Vagina (tissue), 2 donors: Measurements from ENCODE around the gene ATP11C. TPM values are rescaled to one million over a fixed set of nuclear protein-coding genes. Genes with fewer than 3 reads are reported as not detected.
"Not testable (repeated sequence)": the region's sequence is repeated elsewhere in the genome, so short reads cannot be mapped to it uniquely, and the experiment has no call there.

Source experiments
- DNase-seq, 2 donors: peaks; one replicate each; pipeline ENCODE4 v3.0.0-alpha.2; 2017; ENCODE audit errors: extremely low spot score in 2 of 2
- H3K27ac ChIP-seq: fragments of 200-600 bp; sonication (generic); one replicate; pipeline ENCODE4 v1.5.1; 2019
- H3K27me3 ChIP-seq: fragments of 200-600 bp; sonication (generic); one replicate; pipeline ENCODE4 v1.5.1; 2019
- H3K36me3 ChIP-seq, 2 donors: fragments of 200-600 bp; sonication (generic); one replicate each; pipeline ENCODE4 v1.5.1; 2017 to 2019
- H3K4me1 ChIP-seq: fragments of 200-600 bp; sonication (generic); one replicate; pipeline ENCODE4 v1.5.1; 2019
- H3K4me3 ChIP-seq, 2 donors: fragments of 200-600 bp; sonication (generic); 1 replicate in 1 of 2; 2 replicates in 1 of 2; pipeline ENCODE4 v1.5.1; 2016 to 2019
- H3K9me3 ChIP-seq: fragments of 200-600 bp; sonication (generic); one replicate; pipeline ENCODE4 v1.5.1; 2019
- POLR2A ChIP-seq, 2 donors: fragments of 450-650 bp; IDR thresholded peaks; one replicate each; pipeline ENCODE4 v1.6.1; 2017; ENCODE audit warnings: antibody characterized with exemption in 2 of 2, mild to moderate bottlenecking in 2 of 2, moderate library complexity in 2 of 2
- POLR2AphosphoS5 ChIP-seq, 2 donors: sonication (generic); formaldehyde crosslinking; IDR thresholded peaks; one replicate each; pipeline ENCODE4 v1.9.0; 2017; ENCODE audit warnings: antibody characterized with exemption in 2 of 2, mild to moderate bottlenecking in 2 of 2, low read depth in 1 of 2; ENCODE audit not compliant: insufficient read depth in 1 of 2
- intact Hi-C: fragments of 100-400 bp; cut with DNase I; formaldehyde crosslinking; loops from one replicate; pipeline ENCODE4 v1.15.1; 2023
- total RNA-seq: library from RNA; depleted of rRNA; stranded (reverse); fragments of >200 nt; gene quantifications from one replicate; pipeline ENCODE4 v1.2.3, GENCODE V29; 2016
- TF ChIP-seq, protein P1 (sequence below), 3 experiments: fragments of 450-650 bp in 2 of 3; fragments of 200-600 bp in 1 of 3; sonication (generic) in 1 of 3; IDR thresholded peaks; one replicate each; pipeline ENCODE4 v1.5.1; 2017 to 2019; ENCODE audit warnings: antibody characterized with exemption in 3 of 3, mild to moderate bottlenecking in 2 of 3, moderate library complexity in 2 of 3

ATP11C gene
- total RNA-seq, 1 donor from 2014 or later = 24.1 TPM

DNA sequence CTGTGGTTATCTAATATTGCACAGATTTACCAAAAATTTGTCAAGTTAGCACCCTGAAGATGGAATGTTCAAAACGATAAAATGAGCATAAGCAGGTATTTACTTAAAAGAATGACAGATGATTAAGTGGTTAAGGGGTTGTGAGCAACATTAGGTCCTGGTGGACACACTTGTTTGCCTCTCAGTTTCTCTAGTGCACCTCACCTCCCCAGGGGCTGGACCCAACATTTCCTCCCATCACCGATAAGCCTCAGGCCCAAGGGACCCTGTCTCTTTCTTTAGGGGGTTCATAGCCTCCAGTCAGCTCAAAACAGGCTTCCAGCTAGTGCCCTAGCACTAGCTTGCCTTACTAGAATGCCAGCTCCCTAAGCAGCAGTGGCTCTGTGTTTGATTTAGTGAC lies 88.0 kb downstream of the ATP11C start:
- no peak overlapping the region for H3K27ac ChIP-seq
- H3K4me1 ChIP-seq = no peaks in the 10 kb centered on the region
- no peaks in the 10 kb centered on the region for H3K27me3 ChIP-seq
- no peak for DNase-seq
- TF ChIP-seq, protein P1, sequence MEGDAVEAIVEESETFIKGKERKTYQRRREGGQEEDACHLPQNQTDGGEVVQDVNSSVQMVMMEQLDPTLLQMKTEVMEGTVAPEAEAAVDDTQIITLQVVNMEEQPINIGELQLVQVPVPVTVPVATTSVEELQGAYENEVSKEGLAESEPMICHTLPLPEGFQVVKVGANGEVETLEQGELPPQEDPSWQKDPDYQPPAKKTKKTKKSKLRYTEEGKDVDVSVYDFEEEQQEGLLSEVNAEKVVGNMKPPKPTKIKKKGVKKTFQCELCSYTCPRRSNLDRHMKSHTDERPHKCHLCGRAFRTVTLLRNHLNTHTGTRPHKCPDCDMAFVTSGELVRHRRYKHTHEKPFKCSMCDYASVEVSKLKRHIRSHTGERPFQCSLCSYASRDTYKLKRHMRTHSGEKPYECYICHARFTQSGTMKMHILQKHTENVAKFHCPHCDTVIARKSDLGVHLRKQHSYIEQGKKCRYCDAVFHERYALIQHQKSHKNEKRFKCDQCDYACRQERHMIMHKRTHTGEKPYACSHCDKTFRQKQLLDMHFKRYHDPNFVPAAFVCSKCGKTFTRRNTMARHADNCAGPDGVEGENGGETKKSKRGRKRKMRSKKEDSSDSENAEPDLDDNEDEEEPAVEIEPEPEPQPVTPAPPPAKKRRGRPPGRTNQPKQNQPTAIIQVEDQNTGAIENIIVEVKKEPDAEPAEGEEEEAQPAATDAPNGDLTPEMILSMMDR (IDR thresholded peaks at IDR 0.05) = no peak
- no peak for TF ChIP-seq POLR2A (IDR thresholded peaks at IDR 0.05)
- no peak for TF ChIP-seq POLR2AphosphoS5 (IDR thresholded peaks at IDR 0.05; ENCODE audit: insufficient read depth in 1 of 2, low read depth in 1 of 2)
- no peaks in the 10 kb centered on the region for H3K9me3 ChIP-seq
- no peak overlapping the region for H3K4me3 ChIP-seq
- no peaks in the 10 kb centered on the region for H3K36me3 ChIP-seq
- intact Hi-C loops = no loop called here

DNA sequence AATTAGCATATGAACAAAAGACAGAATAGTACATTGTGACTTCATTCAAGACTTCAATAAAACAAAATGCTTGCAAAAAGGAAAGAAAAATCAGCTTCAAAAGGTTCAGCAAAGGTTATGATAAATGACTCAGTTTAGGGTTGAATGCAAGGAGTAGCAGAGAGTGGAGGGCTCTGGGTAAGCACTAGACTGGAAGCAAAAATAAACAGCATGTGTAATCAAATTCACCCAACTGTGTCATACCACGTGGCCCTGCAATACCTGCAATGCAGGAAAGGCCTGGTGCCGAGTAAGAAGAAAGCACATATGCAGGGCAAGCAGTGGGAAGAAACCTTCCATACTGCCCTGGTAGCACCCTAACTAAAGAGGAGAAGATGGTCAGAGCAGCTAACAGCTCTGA lies 88.7 kb downstream of the ATP11C start:
- Histone ChIP-seq H3K27ac (no peak overlapping the region), H3K4me3 (no peak overlapping the region), H3K9me3 (no peaks in the 10 kb centered on the region), H3K4me1 (no peaks in the 10 kb centered on the region), H3K27me3 (no peaks in the 10 kb centered on the region), H3K36me3 (no peaks in the 10 kb centered on the region)
- DNase-seq = no peak
- intact Hi-C loops = no loop called here
- TF ChIP-seq, protein P1 (IDR thresholded peaks at IDR 0.05) = no peak
- no peak for TF ChIP-seq POLR2AphosphoS5 (IDR thresholded peaks at IDR 0.05; ENCODE audit: insufficient read depth in 1 of 2, low read depth in 1 of 2)
- no peak for TF ChIP-seq POLR2A (IDR thresholded peaks at IDR 0.05)

DNA sequence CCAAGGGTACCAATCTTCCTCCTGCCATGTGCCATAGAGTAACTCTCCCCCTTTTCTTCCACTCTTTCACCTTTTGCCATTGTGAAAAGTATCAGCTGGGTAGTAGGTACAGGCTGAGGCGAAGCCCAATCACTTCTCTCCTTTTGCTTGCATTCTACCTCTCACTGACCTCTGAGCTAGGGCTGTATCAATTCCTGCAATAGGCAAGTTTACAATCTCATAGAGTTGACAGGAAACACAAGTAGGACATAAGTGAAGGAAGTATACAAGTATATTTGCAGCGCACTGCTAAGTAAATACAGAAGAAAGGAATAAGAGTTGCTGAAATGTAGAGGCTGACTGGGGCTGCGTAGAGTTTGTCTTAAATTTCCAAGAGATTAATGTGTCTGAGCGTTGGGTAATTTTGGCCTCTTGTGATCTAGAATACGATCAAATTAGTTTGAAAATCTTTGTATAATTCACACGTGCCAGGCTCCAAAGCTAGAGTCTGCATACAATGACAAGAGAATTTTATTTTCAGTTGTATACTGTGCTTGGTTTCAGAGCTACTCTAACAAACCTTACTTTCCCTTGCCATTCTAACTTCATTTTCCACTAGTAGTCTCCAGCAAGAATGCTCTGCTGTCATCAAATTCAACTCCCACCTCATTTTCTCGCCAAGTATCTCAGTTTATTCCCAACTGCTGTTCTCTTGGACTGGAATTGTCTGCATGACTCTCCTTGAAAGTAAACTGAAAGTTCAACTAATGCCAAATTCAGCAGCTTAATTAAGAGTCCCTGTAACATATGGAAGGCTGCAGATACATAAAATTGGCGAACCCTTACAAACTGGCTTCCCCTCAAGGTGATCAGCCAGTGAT lies 90.3 kb downstream of the ATP11C start:
- no peak for DNase-seq
- TF ChIP-seq POLR2AphosphoS5 (IDR thresholded peaks at IDR 0.05; ENCODE audit: insufficient read depth in 1 of 2, low read depth in 1 of 2) (no peak), POLR2A (IDR thresholded peaks at IDR 0.05) (no peak)
- TF ChIP-seq, protein P1 (IDR thresholded peaks at IDR 0.05) = no peak
- peaks cover 5% of the 10 kb centered on the region for H3K9me3 ChIP-seq
- H3K27me3 ChIP-seq = no peaks in the 10 kb centered on the region
- H3K4me3 ChIP-seq = no peak overlapping the region
- intact Hi-C loops = no loop called here
- no peaks in the 10 kb centered on the region for H3K4me1 ChIP-seq
- no peaks in the 10 kb centered on the region for H3K36me3 ChIP-seq
- no peak overlapping the region for H3K27ac ChIP-seq

DNA sequence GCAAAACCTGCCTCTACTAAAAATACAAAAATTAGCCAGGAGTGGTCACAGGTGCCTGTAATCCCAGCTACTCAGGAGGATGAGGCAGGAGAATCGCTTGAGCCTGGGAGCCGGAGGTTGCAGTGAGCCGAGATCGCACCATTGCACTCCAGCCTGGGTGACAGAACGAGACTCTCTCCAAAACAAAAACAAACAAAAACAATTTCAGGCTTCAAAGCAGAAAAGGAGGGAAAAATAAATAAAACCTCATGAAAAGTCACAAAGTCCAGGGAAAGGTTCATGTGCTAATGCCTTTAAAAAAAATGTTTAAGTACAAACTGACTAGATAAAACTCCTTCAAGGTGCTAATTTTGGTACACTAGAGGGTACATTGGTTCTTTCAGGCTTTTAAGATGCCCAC lies 96.5 kb downstream of the ATP11C start:
- H3K9me3 ChIP-seq, H3K4me1 ChIP-seq, H3K27me3 ChIP-seq, H3K27ac ChIP-seq, H3K36me3 ChIP-seq, H3K4me3 ChIP-seq, intact Hi-C loops, DNase-seq: not testable (repeated sequence)

DNA sequence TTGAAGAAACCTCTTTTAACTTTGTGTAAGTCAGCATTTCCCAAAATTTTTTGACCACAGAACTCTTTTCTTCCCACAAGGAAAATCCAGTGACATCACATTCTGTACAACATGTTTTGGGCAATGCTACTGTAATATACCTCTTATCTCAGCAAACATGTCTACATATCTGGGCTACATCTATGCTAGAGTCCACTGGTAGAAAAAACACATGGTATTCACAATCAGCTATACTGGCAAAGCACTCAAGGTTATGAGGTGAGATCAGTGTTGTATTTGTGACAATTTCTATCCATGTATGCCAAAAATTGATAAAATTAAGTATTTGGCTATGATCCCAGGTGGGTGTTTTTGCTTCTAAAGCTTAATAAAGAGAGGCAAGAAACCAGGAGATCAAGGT lies 98.0 kb downstream of the ATP11C start:
- Histone ChIP-seq H3K27me3 (no peaks in the 10 kb centered on the region), H3K9me3 (peaks cover 5% of the 10 kb centered on the region), H3K4me3 (no peak overlapping the region), H3K36me3 (no peaks in the 10 kb centered on the region), H3K27ac (no peak overlapping the region), H3K4me1 (no peaks in the 10 kb centered on the region)
- TF ChIP-seq POLR2AphosphoS5 (IDR thresholded peaks at IDR 0.05; ENCODE audit: insufficient read depth in 1 of 2, low read depth in 1 of 2) = no peak
- no peak for TF ChIP-seq POLR2A (IDR thresholded peaks at IDR 0.05)
- TF ChIP-seq, protein P1 (IDR thresholded peaks at IDR 0.05) = no peak
- no peak for DNase-seq
- intact Hi-C loops = no loop called here
